ENCODE measurements around the gene PHKG2.
A peak's percentile ranks its signal among the peaks of the same experiment; 100 is the strongest.

The PHKG2 gene

DNA sequence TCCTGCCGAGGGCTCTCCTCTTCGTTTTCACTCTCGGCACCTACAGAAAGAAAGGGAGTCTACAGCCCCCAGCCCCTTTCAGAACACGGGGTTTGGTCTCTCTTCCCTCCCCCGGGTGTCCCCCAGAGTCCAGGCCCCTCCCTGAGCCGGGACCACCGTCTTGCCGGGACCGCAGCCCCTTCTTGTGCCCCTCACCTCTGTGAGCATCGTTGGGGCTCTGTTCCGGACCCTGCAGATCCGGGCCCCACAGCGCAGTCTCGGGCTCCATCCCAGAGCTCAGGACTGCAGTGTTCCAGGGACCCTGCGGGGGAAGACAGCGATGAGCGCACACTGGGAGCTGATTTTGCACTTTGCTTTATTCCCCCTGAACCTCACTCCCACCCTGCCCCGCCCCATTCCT lies 36.0 kb downstream of the PHKG2 start:
- Mint-ChIP-seq H3K4me1 (peaks cover 7% of the 10 kb centered on the region), H3K9me3 (no peaks in the 10 kb centered on the region), H3K27me3 (peaks cover 4% of the 10 kb centered on the region), H3K4me3 (no peak overlapping the region), H3K36me3 (ENCODE audit: low read depth) (no peaks in the 10 kb centered on the region), H3K27ac (no peak overlapping the region)
- ATAC-seq = no peak
- no peak for DNase-seq

DNA sequence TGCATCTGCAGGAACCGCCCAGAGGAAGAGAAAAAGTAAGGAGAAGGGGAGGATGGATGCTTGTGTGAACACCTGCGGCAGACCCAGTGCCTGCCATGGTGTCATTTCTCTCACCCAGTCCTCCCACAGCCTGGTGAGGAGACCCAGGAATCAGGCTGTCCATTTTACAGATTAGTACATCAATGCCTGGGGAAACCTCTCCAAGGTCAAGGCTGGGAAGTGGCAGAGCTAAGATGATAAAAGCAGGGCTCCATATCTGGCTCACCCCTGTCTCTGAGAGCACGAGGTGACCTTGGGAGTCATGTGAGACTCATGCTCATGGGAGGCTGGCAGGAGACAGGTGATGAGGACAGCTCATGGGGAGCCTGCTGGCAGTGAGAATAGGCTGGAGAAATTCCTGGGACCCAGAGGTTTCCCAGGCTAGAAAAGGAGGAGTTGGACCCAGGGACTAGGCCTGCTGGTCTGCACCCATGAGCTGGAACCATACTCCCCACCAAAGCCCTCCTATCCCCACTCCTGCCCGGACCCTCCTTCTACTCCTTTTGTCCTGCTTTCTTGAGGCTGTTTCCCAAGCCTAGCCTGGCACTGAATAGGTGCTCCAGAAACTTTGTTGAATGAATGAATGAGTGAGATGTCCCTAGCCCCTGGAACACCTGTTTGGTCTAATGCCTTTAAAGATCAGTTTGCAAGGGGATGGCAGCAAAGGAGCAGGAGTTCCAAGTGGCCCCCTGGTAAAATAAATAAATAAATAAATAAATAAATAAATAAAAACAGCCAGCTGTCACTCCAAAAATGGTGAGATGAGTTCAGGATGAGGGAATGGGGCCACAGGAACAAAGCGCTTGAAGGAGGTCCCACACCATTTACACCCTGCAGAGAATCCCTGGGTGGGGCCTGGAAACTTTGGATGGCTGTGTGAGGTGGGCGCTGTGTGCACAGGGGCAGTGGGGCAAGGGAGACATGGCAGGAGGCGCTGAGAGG lies 37.2 kb downstream of the PHKG2 start:
- H3K36me3 Mint-ChIP-seq (ENCODE audit: low read depth) = no peaks in the 10 kb centered on the region
- H3K4me1 Mint-ChIP-seq = peaks cover 7% of the 10 kb centered on the region
- H3K4me3 Mint-ChIP-seq = peak overlapping the region; percentile 73
- peaks cover 4% of the 10 kb centered on the region for H3K27me3 Mint-ChIP-seq
- ATAC-seq (no peak), DNase-seq (no peak)
- H3K27ac Mint-ChIP-seq = no peak overlapping the region
- no peaks in the 10 kb centered on the region for H3K9me3 Mint-ChIP-seq

DNA sequence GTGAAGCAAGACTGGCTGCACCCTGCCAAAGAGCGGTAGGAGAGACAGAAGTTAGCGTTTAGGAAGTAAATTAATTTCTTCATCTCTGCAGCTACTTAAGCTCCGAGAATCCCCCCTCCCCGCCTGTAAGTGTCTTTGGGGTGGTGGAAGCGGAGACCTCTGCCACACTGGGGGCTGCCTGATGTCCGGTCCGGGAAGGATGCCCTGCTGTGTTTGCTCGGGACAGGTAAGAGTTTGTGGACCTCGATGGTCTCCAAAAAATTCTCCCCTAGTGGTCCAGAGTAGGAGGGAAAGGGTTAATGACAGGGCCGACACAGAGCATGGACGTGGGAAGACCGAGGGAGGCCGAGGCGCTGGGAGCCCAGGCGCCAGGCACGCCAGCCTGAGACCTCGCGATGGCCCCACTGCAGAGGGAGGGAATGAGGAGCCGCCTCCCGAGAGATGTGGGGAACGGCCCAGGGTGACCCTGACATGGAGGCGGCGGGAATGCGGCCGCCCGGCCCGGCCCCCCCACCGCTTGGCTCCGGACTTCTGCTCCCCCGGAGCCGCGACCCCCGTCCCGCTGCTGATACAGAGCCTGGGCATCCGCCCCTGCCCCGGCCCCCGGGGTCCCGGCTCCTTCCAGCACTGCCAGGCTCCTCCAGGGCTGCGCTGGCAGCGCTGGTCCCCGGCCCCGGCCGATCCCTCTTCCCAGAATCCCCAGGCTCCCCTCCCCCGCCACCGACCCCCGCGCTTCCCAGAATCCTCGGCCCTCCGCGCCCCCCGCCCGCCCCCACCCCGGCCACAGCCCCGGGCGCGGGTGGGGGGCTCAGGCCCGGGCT lies 38.1 kb downstream of the PHKG2 start:
- ATAC-seq (peak; percentile 63), DNase-seq (peak; percentile 27)
- Mint-ChIP-seq H3K9me3 (no peaks in the 10 kb centered on the region), H3K4me3 (peak overlapping the region; percentile 73), H3K27ac (peak overlapping the region; percentile 19), H3K27me3 (peaks cover 4% of the 10 kb centered on the region), H3K36me3 (ENCODE audit: low read depth) (no peaks in the 10 kb centered on the region), H3K4me1 (peaks cover 7% of the 10 kb centered on the region)

DNA sequence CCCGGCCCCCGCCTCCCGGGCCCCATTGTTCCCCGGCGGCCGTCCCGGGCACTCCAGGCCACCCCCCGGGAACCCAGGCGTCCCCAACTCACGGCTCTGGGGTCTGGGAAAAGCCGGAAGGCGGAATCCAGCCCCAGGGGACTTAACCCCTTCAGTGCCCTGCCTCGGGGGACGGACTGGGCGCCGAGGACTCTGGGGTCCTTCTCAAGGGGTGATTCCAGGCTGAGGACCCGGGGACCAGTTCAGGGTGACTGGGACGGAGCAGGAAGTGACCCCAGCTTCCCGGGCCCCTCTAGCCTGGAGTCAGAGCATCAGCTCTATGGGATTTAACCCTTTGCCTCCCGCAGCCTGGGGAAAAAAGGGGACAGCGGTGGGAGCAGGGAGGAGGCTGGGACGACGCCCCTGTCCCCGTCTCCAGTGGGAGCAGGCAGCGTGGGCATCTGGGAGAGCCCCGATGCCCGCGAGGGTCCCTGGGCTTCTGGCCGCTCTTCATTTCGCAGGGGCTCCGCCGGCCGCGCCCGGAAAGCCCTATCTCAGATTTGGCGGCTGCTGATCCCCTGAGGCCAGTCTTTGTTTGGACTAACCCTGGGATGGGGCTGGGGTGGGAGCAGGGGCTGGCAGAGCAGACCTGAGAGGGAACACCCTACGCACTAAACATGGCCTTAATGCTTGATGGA lies 38.8 kb downstream of the PHKG2 start, which contains the start of gene ZNF629:
ZNF629 (minus strand) TSS at position 270 of the 677 bp plus-strand sequence. CDS start 2,723 bp downstream, outside the sequence.
- Mint-ChIP-seq H3K27me3 (peaks cover 4% of the 10 kb centered on the region), H3K27ac (peak within 1 kb of the TSS; percentile 19), H3K4me3 (peak within 1 kb of the TSS; percentile 79), H3K9me3 (no peaks in the 10 kb centered on the region), H3K4me1 (peaks cover 7% of the 10 kb centered on the region), H3K36me3 (ENCODE audit: low read depth) (no peaks in the 10 kb centered on the region)
- peak; percentile 32 for DNase-seq
- ATAC-seq = peak; percentile 20

DNA sequence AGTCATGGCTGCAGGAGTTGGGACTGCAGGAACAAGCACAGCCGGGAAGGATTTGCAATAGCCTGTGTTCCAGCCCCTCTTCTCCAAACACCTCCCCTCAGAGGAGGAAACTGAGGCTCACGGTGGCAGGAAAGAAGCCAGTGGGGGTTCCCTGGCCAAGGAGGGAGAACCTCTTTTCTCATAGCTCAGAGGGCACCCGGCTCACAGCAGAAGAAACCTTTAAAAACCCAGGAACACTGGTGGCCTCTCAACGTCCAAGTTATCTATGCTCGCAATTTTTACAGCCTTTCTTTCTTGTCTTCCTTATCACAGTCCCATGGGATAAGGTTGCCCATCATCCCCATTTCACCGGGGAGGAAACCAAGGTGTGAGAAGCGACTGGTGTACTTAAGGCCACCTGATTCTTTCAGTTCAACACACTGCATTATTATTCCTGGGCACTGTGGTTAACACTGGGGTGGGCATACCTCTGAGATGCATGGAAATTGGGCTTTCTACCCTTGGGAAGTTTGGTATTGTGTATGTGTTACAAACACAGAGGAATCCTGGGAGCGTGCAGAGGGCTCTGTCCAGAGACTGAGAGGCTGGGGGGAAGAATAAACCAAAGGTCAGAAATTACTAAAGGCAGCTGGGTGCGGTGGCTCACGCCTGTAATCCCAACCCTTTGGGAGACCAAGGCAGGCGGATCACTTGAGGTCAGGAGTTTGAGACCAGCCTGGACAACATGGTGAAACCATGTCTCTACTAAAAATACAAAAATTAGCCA lies 39.6 kb downstream of the PHKG2 start:
- DNase-seq (no peak), ATAC-seq (no peak)
- H3K27ac Mint-ChIP-seq = no peak overlapping the region
- H3K4me1 Mint-ChIP-seq = peaks cover 7% of the 10 kb centered on the region
- H3K4me3 Mint-ChIP-seq = peak overlapping the region; percentile 79
- H3K27me3 Mint-ChIP-seq = peaks cover 4% of the 10 kb centered on the region
- no peaks in the 10 kb centered on the region for H3K9me3 Mint-ChIP-seq
- no peaks in the 10 kb centered on the region for H3K36me3 Mint-ChIP-seq (ENCODE audit: low read depth)

DNA sequence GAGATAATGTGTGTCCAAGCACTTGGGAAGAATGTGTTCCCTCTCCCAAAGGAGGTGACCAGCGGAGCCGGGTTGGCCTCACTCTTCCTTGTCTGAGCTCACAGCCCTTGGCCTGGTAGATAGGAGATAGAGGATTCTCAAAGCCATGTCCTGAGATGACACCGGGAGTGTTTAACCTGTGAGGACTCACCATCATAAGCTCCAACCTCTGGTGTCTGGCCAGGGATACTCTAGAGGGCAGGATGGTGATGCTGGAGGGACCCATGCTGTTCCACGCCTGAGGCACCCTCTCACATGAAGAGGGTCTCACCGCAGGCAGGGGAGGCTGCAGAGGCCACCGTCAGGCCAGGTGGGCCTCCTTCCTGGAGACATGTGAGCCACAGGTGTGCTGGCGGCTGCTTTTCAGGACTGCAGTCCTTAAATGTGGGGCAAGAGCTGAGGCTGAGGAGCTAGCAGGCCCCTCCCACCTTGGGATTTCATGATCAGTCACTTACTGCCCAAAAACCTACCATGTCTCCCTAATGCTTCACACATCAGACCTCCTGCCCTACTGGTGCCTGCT lies 45.4 kb downstream of the PHKG2 start:
- Mint-ChIP-seq H3K36me3 (ENCODE audit: low read depth) (no peaks in the 10 kb centered on the region), H3K27me3 (no peaks in the 10 kb centered on the region), H3K4me1 (no peaks in the 10 kb centered on the region), H3K27ac (no peak overlapping the region), H3K9me3 (no peaks in the 10 kb centered on the region), H3K4me3 (no peak overlapping the region)
- ATAC-seq (no peak), DNase-seq (no peak)

DNA sequence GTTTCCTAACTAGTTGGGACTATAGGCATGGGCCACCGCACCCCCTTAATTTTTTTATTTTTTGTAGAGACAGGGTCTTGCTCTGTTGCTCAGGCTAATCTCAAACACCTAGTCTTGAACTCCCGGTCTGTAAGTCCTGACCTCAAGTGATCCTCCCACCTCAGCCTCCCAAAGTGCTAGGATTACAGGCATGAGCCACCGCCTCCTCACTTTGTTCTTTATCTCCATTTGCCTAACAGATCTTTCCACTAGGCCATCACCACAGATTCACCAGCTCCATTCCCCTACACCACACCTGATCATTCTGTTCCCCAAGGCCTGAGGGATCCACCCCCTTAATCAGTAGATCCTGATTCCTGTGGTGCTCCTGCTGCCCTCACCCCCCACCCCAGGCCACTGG lies 46.4 kb downstream of the PHKG2 start:
- H3K27ac Mint-ChIP-seq = no peak overlapping the region
- no peak overlapping the region for H3K4me3 Mint-ChIP-seq
- H3K36me3 Mint-ChIP-seq (ENCODE audit: low read depth) = no peaks in the 10 kb centered on the region
- no peak for DNase-seq
- ATAC-seq = no peak
- H3K4me1 Mint-ChIP-seq = no peaks in the 10 kb centered on the region
- no peaks in the 10 kb centered on the region for H3K27me3 Mint-ChIP-seq
- no peaks in the 10 kb centered on the region for H3K9me3 Mint-ChIP-seq

DNA sequence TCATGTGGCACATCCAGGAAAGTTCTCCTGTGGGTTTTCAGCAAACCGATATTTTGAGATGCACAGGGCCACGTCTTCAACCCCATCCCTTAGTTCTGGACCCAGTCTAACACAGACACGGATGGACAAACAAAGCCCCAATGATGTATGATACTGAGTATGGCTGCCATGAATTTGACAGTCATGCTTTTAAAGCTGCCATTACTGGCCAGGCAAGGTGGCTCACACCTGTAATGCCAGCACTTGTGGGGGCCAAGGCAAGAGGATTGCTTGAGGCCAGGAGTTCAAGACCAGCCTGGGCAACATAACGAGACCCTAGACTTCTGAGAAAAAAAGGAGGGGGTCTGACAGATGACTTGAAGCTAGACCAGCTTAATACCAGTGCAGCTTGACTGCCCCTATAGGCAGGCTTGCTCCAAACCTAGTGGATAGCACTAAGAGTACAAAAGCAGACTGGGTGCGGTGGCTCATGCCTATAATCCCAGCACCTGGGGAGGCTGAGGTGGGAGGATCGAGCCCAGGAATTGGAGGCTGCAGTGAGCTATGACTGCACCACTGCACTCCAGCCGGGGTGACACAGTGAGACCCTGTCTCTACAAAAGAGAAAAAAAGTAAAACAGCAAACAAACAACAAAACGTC lies 49.6 kb downstream of the PHKG2 start:
- Mint-ChIP-seq H3K36me3 (ENCODE audit: low read depth) (no peaks in the 10 kb centered on the region), H3K4me1 (no peaks in the 10 kb centered on the region), H3K27me3 (no peaks in the 10 kb centered on the region), H3K4me3 (no peak overlapping the region), H3K9me3 (no peaks in the 10 kb centered on the region), H3K27ac (no peak overlapping the region)
- ATAC-seq (no peak), DNase-seq (no peak)
